ENCODE data around the gene TMEM43.

Gene TMEM43

DNA sequence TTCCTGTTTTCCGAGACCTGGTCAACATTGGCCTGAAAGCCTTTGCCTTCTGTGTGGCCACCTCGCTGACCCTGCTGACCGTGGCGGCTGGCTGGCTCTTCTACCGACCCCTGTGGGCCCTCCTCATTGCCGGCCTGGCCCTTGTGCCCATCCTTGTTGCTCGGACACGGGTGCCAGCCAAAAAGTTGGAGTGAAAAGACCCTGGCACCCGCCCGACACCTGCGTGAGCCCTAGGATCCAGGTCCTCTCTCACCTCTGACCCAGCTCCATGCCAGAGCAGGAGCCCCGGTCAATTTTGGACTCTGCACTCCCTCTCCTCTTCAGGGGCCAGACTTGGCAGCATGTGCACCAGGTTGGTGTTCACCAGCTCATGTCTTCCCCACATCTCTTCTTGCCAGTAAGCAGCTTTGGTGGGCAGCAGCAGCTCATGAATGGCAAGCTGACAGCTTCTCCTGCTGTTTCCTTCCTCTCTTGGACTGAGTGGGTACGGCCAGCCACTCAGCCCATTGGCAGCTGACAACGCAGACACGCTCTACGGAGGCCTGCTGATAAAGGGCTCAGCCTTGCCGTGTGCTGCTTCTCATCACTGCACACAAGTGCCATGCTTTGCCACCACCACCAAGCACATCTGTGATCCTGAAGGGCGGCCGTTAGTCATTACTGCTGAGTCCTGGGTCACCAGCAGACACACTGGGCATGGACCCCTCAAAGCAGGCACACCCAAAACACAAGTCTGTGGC, 16.9 kb downstream of the TMEM43 start:
- H3K27ac ChIP-seq, result no peak overlapping the region
- TF ChIP-seq, protein P1, sequence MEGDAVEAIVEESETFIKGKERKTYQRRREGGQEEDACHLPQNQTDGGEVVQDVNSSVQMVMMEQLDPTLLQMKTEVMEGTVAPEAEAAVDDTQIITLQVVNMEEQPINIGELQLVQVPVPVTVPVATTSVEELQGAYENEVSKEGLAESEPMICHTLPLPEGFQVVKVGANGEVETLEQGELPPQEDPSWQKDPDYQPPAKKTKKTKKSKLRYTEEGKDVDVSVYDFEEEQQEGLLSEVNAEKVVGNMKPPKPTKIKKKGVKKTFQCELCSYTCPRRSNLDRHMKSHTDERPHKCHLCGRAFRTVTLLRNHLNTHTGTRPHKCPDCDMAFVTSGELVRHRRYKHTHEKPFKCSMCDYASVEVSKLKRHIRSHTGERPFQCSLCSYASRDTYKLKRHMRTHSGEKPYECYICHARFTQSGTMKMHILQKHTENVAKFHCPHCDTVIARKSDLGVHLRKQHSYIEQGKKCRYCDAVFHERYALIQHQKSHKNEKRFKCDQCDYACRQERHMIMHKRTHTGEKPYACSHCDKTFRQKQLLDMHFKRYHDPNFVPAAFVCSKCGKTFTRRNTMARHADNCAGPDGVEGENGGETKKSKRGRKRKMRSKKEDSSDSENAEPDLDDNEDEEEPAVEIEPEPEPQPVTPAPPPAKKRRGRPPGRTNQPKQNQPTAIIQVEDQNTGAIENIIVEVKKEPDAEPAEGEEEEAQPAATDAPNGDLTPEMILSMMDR (conservative IDR thresholded peaks at IDR 0.05), result no peak
- TF ChIP-seq ZFX (IDR thresholded peaks at IDR 0.05), result no peak

DNA sequence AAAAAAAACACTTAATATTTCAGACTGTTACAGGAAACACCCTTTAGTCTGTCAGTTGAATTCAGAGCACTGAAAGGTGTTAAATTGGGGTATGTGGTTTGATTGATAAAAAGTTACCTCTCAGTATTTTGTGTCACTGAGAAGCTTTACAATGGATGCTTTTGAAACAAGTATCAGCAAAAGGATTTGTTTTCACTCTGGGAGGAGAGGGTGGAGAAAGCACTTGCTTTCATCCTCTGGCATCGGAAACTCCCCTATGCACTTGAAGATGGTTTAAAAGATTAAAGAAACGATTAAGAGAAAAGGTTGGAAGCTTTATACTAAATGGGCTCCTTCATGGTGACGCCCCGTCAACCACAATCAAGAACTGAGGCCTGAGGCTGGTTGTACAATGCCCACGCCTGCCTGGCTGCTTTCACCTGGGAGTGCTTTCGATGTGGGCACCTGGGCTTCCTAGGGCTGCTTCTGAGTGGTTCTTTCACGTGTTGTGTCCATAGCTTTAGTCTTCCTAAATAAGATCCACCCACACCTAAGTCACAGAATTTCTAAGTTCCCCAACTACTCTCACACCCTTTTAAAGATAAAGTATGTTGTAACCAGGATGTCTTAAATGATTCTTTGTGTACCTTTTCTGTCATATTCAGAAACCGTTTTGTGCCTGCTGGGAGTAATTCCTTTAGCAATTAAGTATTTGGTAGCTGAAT, 17.9 kb downstream of the TMEM43 start:
- TF ChIP-seq, protein P1 (conservative IDR thresholded peaks at IDR 0.05), result no peak
- no peak for TF ChIP-seq ZFX (IDR thresholded peaks at IDR 0.05)
- no peak overlapping the region for H3K27ac ChIP-seq

DNA sequence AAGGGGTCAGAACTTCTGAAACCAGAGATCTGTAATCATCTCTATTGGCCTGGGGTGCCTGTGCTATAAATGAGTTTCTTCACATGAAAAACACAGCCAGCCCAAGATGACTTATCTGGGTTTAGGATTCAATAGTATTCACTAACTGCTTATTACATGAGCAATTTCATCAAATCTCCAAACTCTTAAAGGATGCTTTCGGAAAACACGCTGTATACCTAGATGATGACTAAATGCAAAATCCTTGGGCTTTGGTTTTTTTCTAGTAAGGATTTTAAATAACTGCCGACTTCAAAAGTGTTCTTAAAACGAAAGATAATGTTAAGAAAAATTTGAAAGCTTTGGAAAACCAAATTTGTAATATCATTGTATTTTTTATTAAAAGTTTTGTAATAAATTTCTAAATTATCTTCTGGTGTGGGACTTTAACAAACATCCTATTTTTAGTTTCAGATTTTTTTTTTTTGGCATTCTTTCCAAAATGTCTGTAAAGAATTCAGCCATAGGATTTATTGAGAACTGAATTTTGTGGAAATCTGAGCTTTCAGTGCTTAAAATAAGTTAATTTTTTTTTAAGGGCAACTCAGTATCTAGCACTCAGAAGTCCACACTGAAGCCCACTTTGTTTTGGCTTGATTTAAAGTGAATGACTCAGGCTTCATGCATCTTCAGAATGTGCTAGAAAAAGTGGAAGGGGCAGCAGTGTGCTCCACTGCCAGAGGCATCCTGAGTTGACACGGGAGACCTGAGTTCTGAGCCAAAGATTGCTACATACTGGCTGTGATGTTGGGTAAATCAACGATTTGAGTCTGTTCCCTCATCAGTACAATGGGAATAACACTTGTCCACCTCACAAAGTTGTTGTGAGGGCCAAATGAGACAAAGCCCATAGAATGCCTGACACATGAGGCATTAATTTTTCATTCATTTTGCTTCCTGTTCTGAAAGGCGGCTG, 18.7 kb downstream of the TMEM43 start:
- H3K27ac ChIP-seq, result no peak overlapping the region

DNA sequence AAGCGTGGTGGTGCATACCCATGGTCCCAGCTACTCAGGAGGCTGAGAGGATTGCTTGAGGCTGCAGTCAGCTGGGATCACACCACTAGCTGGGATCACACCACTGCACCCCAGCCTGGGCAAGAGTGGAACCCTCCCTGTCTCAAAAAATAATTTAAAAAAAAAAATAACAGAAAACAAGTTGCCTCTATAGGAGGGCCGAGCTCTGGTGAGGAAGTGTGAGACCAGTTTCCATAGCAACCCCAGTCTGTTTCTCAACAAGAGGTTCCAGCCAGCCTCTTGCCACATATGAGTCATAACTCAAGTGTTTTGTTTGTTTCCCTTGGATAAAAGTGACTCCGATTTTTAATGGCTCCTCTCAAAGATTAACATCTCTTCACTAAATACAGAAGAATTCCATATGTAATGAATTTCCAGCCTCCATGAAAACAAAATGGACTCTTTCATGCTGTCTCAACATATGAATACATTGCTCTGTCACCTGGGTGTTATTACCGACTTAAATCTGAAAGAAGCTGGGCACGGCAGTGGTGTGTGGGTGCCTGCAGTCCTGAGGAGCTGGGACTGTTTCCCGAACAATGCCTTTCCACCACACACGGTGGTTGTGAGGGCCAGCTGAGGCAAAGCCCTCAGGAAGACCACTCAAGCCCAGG, 19.7 kb downstream of the TMEM43 start:
- no peak overlapping the region for H3K27ac ChIP-seq
- TF ChIP-seq, protein P1 (conservative IDR thresholded peaks at IDR 0.05), result no peak
- no peak for TF ChIP-seq ZFX (IDR thresholded peaks at IDR 0.05)

More for the DNA sequence above, 18.7 kb downstream of the TMEM43 start:
- TF ChIP-seq, protein P1 (conservative IDR thresholded peaks at IDR 0.05), result no peak
- no peak for TF ChIP-seq ZFX (IDR thresholded peaks at IDR 0.05)

DNA sequence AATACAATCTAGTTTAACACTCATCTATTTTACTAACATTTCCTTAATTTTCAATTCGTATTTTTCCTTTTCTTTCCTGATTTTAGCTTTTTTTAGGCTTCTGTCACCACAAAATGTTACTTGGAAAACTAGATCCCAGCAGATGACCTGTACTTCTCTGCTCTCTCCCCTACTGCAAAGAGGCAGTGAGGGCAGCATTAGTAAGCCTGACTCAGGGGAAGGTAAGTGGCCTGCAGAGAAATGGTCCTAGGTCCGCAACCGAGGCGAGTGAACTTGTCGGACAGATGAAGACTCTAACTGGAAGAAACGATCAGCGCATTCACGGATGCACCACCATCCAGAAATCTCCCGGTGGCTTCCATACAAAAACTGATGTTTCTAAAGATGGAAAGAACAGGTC, 20.4 kb downstream of the TMEM43 start:
- H3K27ac ChIP-seq, result no peak overlapping the region
- no peak for TF ChIP-seq ZFX (IDR thresholded peaks at IDR 0.05)
- TF ChIP-seq, protein P1 (conservative IDR thresholded peaks at IDR 0.05), result no peak

DNA sequence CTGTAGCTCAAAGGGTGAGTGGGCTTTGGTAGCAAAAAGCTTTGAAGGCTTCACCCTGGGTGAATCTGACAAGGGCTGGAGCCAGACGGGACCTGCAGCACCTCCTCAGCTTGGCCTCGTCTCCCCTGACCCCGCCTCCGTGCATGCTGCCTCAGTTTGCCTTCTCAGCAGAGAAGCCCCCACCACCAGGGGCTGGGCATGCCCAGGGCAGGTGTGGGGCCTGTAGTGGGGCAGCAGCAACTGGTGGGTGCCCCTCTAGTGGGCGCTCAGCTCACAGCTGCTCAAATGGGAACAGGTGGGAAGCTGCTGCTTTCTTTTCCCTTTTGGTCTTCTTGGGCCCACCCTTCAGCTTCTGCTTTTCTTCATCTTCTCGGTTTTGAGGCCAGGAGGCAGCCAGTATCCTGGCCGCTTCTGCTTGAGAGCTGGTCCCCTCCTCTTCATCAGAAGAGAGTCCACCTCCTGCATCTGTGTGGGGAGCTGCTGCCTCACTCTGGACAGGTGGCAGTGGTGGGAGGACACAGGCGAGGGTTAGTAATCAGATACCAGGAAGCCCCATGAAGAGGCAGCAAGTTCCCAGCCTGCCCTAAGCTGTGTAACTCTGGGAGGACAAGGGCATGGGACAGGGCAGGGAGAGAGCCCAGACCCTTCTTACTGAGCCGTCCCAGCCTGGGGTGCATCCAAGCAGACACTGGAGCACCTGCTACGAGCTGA, 21.0 kb downstream of the TMEM43 start:
- no peak for TF ChIP-seq ZFX (IDR thresholded peaks at IDR 0.05)
- TF ChIP-seq, protein P1 (conservative IDR thresholded peaks at IDR 0.05), result no peak
- no peak overlapping the region for H3K27ac ChIP-seq
